Transverse colon (tissue), 4 donors: ENCODE data around the gene ZNF547. TPM values are rescaled to one million over a fixed set of nuclear protein-coding genes. Genes with fewer than 3 reads are reported as not detected.
A peak's percentile ranks its signal among the peaks of the same experiment; 100 is the strongest.

Source experiments
- DNase-seq: peaks from one replicate; pipeline ENCODE4 v3.0.0-alpha.2; 2019
- H3K27ac ChIP-seq, 4 donors: fragments of 200-600 bp; sonication (generic); 2 replicates each; pipeline ENCODE4 v1.5.1; 2016 to 2018; ENCODE audit warnings: inconsistent platforms in 4 of 4
- H3K27me3 ChIP-seq: fragments of 200-600 bp; sonication (generic); 2 replicates; pipeline ENCODE4 v1.5.1; 2017; ENCODE audit warnings: inconsistent platforms
- H3K36me3 ChIP-seq, 4 donors: fragments of 200-600 bp; sonication (generic); 2 replicates each; pipeline ENCODE4 v1.5.1; 2017 to 2019; ENCODE audit warnings: inconsistent platforms in 4 of 4
- H3K4me1 ChIP-seq, 4 donors: fragments of 200-600 bp; sonication (generic); 2 replicates each; pipeline ENCODE4 v1.5.1; 2017 to 2020; ENCODE audit warnings: inconsistent platforms in 4 of 4
- H3K4me3 ChIP-seq, 4 donors: fragments of 200-600 bp; sonication (generic); 1 replicate in 1 of 4; 2 replicates in 3 of 4; pipeline versions ENCODE4 v1.5.1 to v1.6.1; 2017 to 2019; ENCODE audit warnings: inconsistent platforms in 4 of 4
- H3K9me3 ChIP-seq, 2 donors: fragments of 200-600 bp; sonication (generic); 2 replicates each; pipeline ENCODE4 v1.5.1; 2017 to 2019; ENCODE audit warnings: inconsistent platforms in 2 of 2
- CTCF ChIP-seq, 5 experiments: fragments of 200-600 bp in 3 of 5; fragments of 450-650 bp in 2 of 5; sonication (generic) in 3 of 5; IDR thresholded peaks; 1 replicate in 2 of 5; 2 replicates in 3 of 5; pipeline ENCODE4 v1.5.1; 2016 to 2017; ENCODE audit warnings: antibody characterized with exemption in 5 of 5, inconsistent platforms in 3 of 5, mild to moderate bottlenecking in 2 of 5, moderate library complexity in 1 of 5
- EP300 ChIP-seq: sonication (generic); formaldehyde crosslinking; IDR thresholded peaks from one replicate; pipeline ENCODE4 v1.6.1; 2017; ENCODE audit warnings: antibody characterized with exemption, low read depth
- POLR2A ChIP-seq: fragments of 450-650 bp; IDR thresholded peaks from one replicate; pipeline ENCODE4 v1.6.1; 2016; ENCODE audit warnings: antibody characterized with exemption, mild to moderate bottlenecking, moderate library complexity
- POLR2AphosphoS5 ChIP-seq, 3 donors: sonication (generic); formaldehyde crosslinking; IDR thresholded peaks; one replicate each; pipeline ENCODE4 v1.6.1; 2016; ENCODE audit warnings: antibody characterized with exemption in 3 of 3
- WGBS, 2 donors: methylation state at CpG; one replicate each; pipeline ENCODE4 v1.1.5; 2018; ENCODE audit warnings: low coverage in 1 of 2; 5-methylcytosine and 5-hydroxymethylcytosine counted together
- in situ Hi-C, 4 donors: fragments of 200-750 bp; cut with MboI; loops; one replicate each; pipeline versions ENCODE4 v1.15.0 to v1.15.1; 2017; ENCODE audit warnings: low sequenced_read_pairs in 3 of 4, low pct_ligation_motif_present in 1 of 4, low pct_unique_long_range_greater_than_20kb in 1 of 4
- intact Hi-C: fragments of 100-400 bp; cut with DNase I; formaldehyde crosslinking; loops from one replicate; pipeline ENCODE4 v1.15.1; 2023; ENCODE audit warnings: low total_unique reads
- total RNA-seq, 4 donors: library from RNA; depleted of rRNA; stranded (reverse); fragments of >200 nt; gene quantifications; one replicate each; pipeline ENCODE4 v1.1.0, GENCODE V29; 2016

The ZNF547 gene
- total RNA-seq, 4 donors from 2014 or later, result 0.60 to 1.3 (median 1.2) TPM; not detected in 1

- Histone ChIP-seq H3K4me3 (no peak overlapping the region), H3K4me1 (no peaks in the 10 kb centered on the region), H3K27me3 (no peaks in the 10 kb centered on the region), H3K27ac (no peak overlapping the region), H3K9me3 (peaks cover 30 to 33% of the 10 kb centered on the region in 2 donors), H3K36me3 (peaks cover 0 to 59% (median 30%) of the 10 kb centered on the region in 4 donors)
- TF ChIP-seq CTCF (IDR thresholded peaks at IDR 0.05) (no peak), POLR2A (no peak), POLR2AphosphoS5 (IDR thresholded peaks at IDR 0.05) (no peak), EP300 (no peak)
- DNase-seq, result no peak
- WGBS, 2 donors, result 92% methylated on average over 8 of the region's 8 CpGs; no CpG with 5 or more reads in 1 of the 2 donors
- intact Hi-C loops (no loop called here), in situ Hi-C loops (no loop called here)
Measured at GRCh38 chr19:57327993-57328392, 35.4 kb upstream of the ZNF547 start.

DNA sequence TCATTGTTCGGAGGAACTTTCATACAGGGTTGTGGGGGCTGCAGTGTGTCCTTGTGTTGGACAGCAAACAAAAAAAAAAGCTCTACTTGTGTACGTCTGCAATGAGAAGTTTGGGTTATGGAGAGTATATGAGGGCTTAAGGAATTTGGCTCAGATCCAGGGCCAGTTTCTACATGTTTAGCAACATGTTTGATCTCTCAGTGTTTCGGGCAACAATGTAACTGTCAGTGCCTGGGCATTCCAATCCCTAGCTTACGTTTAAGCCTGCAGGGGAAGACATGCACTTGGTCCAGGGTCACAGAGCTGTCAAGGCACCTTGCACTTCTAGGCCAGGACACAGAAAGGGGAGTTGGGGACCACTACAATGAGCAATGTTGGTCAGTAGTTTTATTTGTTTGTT, 29.2 kb upstream of the ZNF547 start:
- in situ Hi-C loops, result no loop called here
- no peak overlapping the region for H3K4me3 ChIP-seq
- TF ChIP-seq CTCF (IDR thresholded peaks at IDR 0.05), result no peak
- TF ChIP-seq POLR2AphosphoS5 (IDR thresholded peaks at IDR 0.05), result no peak
- no peaks in the 10 kb centered on the region for H3K4me1 ChIP-seq
- no peak overlapping the region for H3K27ac ChIP-seq
- no peaks in the 10 kb centered on the region for H3K27me3 ChIP-seq
- no peak for DNase-seq
- peaks cover 0 to 2% (median under 1%) of the 10 kb centered on the region in 4 donors for H3K36me3 ChIP-seq
- 85% methylated on average over 4 of the region's 4 CpGs; no CpG with 5 or more reads in 1 of the 2 donors for WGBS, 2 donors
- intact Hi-C loops, result no loop called here
- peaks cover 17 to 20% of the 10 kb centered on the region in 2 donors for H3K9me3 ChIP-seq

GRCh38 chr19:57338877-57339276, 24.5 kb upstream of the ZNF547 start:
- intact Hi-C loops (loop anchor here (1.0 kb wide), 1 partner anchor 38 kb away; no protein-coding TSS in a partner anchor), in situ Hi-C loops (no loop called here)
- H3K9me3 ChIP-seq, result no peaks in the 10 kb centered on the region
- no peak overlapping the region for H3K4me3 ChIP-seq
- no peaks in the 10 kb centered on the region for H3K27me3 ChIP-seq
- H3K36me3 ChIP-seq, result no peaks in the 10 kb centered on the region
- TF ChIP-seq CTCF (IDR thresholded peaks at IDR 0.05) (no peak), POLR2AphosphoS5 (IDR thresholded peaks at IDR 0.05) (no peak), EP300 (no peak), POLR2A (no peak)
- no peak for DNase-seq
- peak overlapping the region in 2 of 4 donors; percentile 9 to 39 for H3K27ac ChIP-seq
- 51 to 79% methylated on average over 2 to 3 of the region's 3 CpGs for WGBS, 2 donors
- H3K4me1 ChIP-seq, result no peaks in the 10 kb centered on the region

DNA sequence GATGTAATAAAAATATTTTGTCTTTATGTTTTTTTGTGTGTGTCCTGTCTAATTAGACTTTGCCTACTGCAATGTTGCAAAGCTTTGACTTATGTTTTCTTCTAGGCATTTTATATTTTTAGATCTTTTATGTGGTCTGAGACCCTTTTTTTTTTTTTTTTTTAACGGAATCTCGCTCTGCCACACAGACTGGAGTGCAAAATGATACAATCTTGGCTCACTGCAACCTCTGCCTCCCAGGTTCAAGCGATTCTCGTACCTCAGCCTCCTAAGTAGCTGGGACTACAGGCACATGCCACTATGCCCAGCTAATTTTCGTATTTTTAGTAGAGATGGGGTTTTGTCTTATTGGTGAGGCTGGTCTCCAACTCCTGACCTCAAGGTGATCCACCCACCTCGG, 20.8 kb upstream of the ZNF547 start:
- no peak for DNase-seq
- Histone ChIP-seq H3K36me3 (no peaks in the 10 kb centered on the region), H3K4me3 (no peak overlapping the region), H3K9me3 (no peaks in the 10 kb centered on the region), H3K27me3 (no peaks in the 10 kb centered on the region), H3K4me1 (no peaks in the 10 kb centered on the region), H3K27ac (no peak overlapping the region)
- TF ChIP-seq EP300, result no peak
- TF ChIP-seq POLR2A, result no peak
- TF ChIP-seq CTCF (IDR thresholded peaks at IDR 0.05), result no peak
- no peak for TF ChIP-seq POLR2AphosphoS5 (IDR thresholded peaks at IDR 0.05)
- 73 to 74% methylated on average over 5 to 6 of the region's 6 CpGs for WGBS, 2 donors
- in situ Hi-C loops, result no loop called here
- intact Hi-C loops, result loop anchor here (10.0 kb wide), 1 partner anchor 252 kb away; the partner anchor contains the start of gene ZNF530
